ENCODE results near the gene HS6ST2.

The HS6ST2 gene

DNA sequence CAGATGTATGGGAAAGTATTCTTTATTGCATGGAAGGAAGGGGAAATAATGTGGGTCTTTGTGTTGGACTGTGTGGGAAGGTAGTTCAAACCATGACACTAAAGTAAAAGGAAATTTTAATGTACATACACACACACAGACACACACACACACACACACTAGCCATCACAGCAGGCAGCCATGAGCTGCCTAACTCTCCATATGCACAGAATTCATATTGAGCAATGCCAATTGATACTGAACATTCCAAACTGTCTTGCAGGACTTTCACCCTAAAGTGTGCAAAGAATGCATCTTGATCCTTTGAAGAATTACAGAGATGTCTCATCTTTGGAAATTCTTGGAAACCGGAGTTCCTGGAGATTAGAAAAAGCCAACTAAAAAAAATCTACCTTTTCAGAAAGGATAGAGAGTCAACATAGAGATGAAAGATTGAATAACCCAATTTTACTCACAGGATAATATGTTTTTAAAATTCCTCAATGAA, 349.0 kb downstream of the HS6ST2 start:
- Histone ChIP-seq H3K36me3 (ENCODE audit: insufficient read depth, low read length) (no peaks in the 10 kb centered on the region), H3K4me3 (ENCODE audit: low read depth in 1 of 2, low read length in 2 of 2) (no peak overlapping the region), H3K9ac (ENCODE audit: low read length) (no peak overlapping the region), H3K27ac (ENCODE audit: low read depth, low read length) (no peak overlapping the region), H3K4me1 (ENCODE audit: insufficient read depth, low read length) (no peaks in the 10 kb centered on the region), H3K27me3 (ENCODE audit: control insufficient read depth in 1 of 2, insufficient read depth in 2 of 2, low read length in 2 of 2) (no peaks in the 10 kb centered on the region), H3K9me3 (ENCODE audit: low read length) (no peaks in the 10 kb centered on the region)

DNA sequence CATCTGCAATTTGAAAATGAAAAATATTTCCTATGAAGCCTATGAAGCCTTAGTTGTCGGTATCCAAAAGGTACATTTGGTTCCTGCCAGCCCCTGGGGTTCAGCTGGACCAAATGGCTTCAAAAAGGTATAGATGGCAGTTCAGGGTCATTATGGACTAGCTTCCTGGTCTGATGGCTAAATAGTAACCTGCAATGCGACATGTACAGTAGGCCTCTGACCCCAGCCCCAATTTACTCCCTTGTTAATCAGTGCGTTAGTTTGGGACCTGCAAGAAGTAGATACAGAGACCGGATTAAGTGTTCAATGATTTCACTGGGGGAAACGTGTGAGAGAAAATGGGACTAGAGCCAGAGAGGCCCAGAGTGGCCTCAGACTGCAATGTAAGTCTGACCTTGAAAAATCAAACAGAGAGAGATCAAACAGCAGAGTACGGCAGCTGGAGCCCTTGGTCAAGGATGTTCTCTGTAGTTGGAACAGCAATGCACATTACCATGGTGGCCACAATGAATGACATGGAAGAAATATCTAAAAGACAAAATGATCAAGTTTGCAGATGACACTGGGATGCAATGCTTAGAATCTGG, 354.6 kb downstream of the HS6ST2 start:
- Histone ChIP-seq H3K4me3 (ENCODE audit: low read depth in 1 of 2, low read length in 2 of 2) (no peak overlapping the region), H3K27me3 (ENCODE audit: control insufficient read depth in 1 of 2, insufficient read depth in 2 of 2, low read length in 2 of 2) (peaks cover 0 to 11% of the 10 kb centered on the region in 2 donors), H3K36me3 (ENCODE audit: insufficient read depth, low read length) (no peaks in the 10 kb centered on the region), H3K9me3 (ENCODE audit: low read length) (no peaks in the 10 kb centered on the region), H3K27ac (ENCODE audit: low read depth, low read length) (no peak overlapping the region), H3K9ac (ENCODE audit: low read length) (no peak overlapping the region), H3K4me1 (ENCODE audit: insufficient read depth, low read length) (no peaks in the 10 kb centered on the region)

DNA sequence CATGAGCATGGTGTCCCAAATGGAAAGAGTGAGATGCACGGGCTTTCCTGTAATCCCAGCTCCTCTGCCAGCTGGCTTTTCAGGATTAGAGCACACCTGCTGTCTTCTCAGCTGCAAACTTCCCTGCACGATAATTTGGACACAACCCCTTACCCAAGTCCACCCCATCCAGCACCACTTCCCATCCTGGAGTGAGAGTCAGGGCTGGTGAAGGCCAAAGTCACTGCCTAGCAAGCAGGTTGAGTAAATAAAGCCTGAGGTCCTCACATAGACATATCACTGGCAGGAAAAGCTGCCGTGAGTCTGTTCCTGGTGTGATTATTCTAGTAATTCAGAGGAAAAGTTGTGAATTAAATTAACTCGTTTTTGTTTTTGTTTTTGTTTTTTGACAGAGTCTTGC, 355.7 kb downstream of the HS6ST2 start:
- no peak overlapping the region for H3K27ac ChIP-seq (ENCODE audit: low read depth, low read length)
- no peaks in the 10 kb centered on the region for H3K36me3 ChIP-seq (ENCODE audit: insufficient read depth, low read length)
- peaks cover 0 to 11% of the 10 kb centered on the region in 2 donors for H3K27me3 ChIP-seq (ENCODE audit: control insufficient read depth in 1 of 2, insufficient read depth in 2 of 2, low read length in 2 of 2)
- no peak overlapping the region for H3K9ac ChIP-seq (ENCODE audit: low read length)
- no peaks in the 10 kb centered on the region for H3K4me1 ChIP-seq (ENCODE audit: insufficient read depth, low read length)
- no peak overlapping the region for H3K4me3 ChIP-seq (ENCODE audit: low read depth in 1 of 2, low read length in 2 of 2)
- no peaks in the 10 kb centered on the region for H3K9me3 ChIP-seq (ENCODE audit: low read length)

- H3K9ac ChIP-seq (ENCODE audit: low read length), result no peak overlapping the region
- no peaks in the 10 kb centered on the region for H3K4me1 ChIP-seq (ENCODE audit: insufficient read depth, low read length)
- H3K36me3 ChIP-seq (ENCODE audit: insufficient read depth, low read length), result no peaks in the 10 kb centered on the region
- H3K27ac ChIP-seq (ENCODE audit: low read depth, low read length), result no peak overlapping the region
- no peak overlapping the region for H3K4me3 ChIP-seq (ENCODE audit: low read depth in 1 of 2, low read length in 2 of 2)
- peaks cover 0 to 6% of the 10 kb centered on the region in 2 donors for H3K27me3 ChIP-seq (ENCODE audit: control insufficient read depth in 1 of 2, insufficient read depth in 2 of 2, low read length in 2 of 2)
- H3K9me3 ChIP-seq (ENCODE audit: low read length), result no peaks in the 10 kb centered on the region
Measured at GRCh38 chrX:132594999-132595398, 363.4 kb downstream of the HS6ST2 start.

- H3K27ac ChIP-seq (ENCODE audit: low read depth, low read length), result no peak overlapping the region
- no peaks in the 10 kb centered on the region for H3K4me1 ChIP-seq (ENCODE audit: insufficient read depth, low read length)
- peaks cover 0 to 6% of the 10 kb centered on the region in 2 donors for H3K27me3 ChIP-seq (ENCODE audit: control insufficient read depth in 1 of 2, insufficient read depth in 2 of 2, low read length in 2 of 2)
- no peaks in the 10 kb centered on the region for H3K9me3 ChIP-seq (ENCODE audit: low read length)
- H3K4me3 ChIP-seq (ENCODE audit: low read depth in 1 of 2, low read length in 2 of 2), result no peak overlapping the region
- no peak overlapping the region for H3K9ac ChIP-seq (ENCODE audit: low read length)
- no peaks in the 10 kb centered on the region for H3K36me3 ChIP-seq (ENCODE audit: insufficient read depth, low read length)
Measured at GRCh38 chrX:132594129-132594528, 364.3 kb downstream of the HS6ST2 start.

DNA sequence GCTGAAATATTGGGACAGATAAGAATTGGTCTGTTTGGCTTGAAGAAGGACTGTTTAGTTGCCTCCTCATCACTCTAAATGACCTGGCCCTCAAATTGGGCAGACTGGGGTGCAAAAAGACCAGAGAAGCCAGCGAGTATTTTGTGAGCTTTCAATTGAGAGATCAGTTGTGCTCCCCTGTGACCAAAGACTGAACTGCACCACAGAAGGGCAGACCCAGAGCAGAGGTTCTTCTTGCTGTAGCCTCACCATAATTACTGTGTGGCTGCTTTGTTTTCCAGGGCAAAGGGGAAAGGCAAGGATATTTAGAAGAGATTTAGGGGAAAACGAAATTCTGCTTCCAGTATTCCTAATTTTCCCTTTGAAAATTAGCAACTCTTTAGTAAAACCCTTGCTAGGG, 365.5 kb downstream of the HS6ST2 start:
- H3K9me3 ChIP-seq (ENCODE audit: low read length), result no peaks in the 10 kb centered on the region

DNA sequence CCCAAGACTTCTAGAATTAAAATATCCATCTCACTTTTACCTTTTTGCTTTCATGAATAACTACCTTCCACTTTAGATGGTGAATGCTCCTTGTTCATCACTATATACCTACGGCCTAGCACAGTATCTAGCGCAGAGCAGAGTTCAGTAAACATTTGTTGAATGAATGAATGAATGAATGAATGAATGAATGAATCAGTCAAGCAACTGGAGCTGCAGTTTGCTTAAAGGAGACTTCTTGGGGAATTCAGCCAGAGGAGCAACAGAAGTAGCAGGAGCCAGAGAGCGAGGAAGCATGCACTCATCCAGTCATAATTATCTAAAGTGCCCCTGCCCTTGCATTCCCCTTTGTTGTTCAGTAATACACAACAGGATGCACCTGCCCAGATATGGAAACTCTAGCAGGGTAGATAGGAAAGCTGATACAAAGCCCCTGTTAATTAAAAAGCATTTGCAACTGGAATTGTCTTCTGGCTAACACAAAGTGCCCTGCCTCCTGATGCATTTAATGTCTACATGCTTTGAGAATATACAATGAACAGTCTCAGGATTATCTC, 366.6 kb downstream of the HS6ST2 start:
- Histone ChIP-seq H3K4me3 (ENCODE audit: low read depth in 1 of 2, low read length in 2 of 2) (no peak overlapping the region), H3K9me3 (ENCODE audit: low read length) (no peaks in the 10 kb centered on the region), H3K4me1 (ENCODE audit: insufficient read depth, low read length) (no peaks in the 10 kb centered on the region), H3K36me3 (ENCODE audit: insufficient read depth, low read length) (no peaks in the 10 kb centered on the region), H3K9ac (ENCODE audit: low read length) (no peak overlapping the region), H3K27me3 (ENCODE audit: control insufficient read depth in 1 of 2, insufficient read depth in 2 of 2, low read length in 2 of 2) (peaks cover 0 to 6% of the 10 kb centered on the region in 2 donors), H3K27ac (ENCODE audit: low read depth, low read length) (no peak overlapping the region)

More for the DNA sequence above, 365.5 kb downstream of the HS6ST2 start:
- Histone ChIP-seq H3K4me3 (ENCODE audit: low read depth in 1 of 2, low read length in 2 of 2) (no peak overlapping the region), H3K27ac (ENCODE audit: low read depth, low read length) (no peak overlapping the region), H3K9ac (ENCODE audit: low read length) (no peak overlapping the region), H3K36me3 (ENCODE audit: insufficient read depth, low read length) (no peaks in the 10 kb centered on the region), H3K4me1 (ENCODE audit: insufficient read depth, low read length) (no peaks in the 10 kb centered on the region), H3K27me3 (ENCODE audit: control insufficient read depth in 1 of 2, insufficient read depth in 2 of 2, low read length in 2 of 2) (peaks cover 0 to 6% of the 10 kb centered on the region in 2 donors)

DNA sequence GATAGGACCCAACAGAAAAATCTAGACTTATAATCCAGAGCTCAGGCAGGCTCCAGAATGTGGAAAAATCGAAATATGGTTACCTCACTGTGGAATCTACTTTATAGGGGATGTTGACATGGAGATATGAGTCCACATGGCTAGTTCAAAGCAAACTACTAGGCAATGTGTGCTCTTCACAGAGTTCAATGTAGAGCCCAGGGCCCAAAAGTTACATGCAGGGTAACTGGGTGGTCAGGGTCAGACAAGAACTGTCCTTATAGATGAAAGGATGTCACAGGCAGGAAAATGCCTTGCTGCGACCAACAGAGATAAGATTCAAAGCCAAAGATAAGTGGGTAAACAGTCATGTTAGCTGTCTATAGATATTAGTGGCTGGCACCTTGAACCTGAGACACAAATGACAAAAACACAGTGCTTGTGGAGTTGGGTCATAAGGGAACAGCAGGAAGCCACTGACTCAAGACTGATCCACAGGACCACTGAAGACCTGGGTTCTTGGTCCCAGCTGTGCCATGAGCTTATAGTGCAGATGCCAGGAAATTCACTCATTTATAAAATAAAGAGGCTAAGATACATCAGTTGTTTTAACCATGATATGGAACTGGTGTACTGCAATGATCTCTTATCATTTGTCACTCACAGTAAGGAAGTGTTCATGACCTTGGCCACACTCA, 367.9 kb downstream of the HS6ST2 start:
- peaks cover 4 to 8% of the 10 kb centered on the region in 2 donors for H3K27me3 ChIP-seq (ENCODE audit: control insufficient read depth in 1 of 2, insufficient read depth in 2 of 2, low read length in 2 of 2)
- no peak overlapping the region for H3K4me3 ChIP-seq (ENCODE audit: low read depth in 1 of 2, low read length in 2 of 2)
- no peak overlapping the region for H3K9ac ChIP-seq (ENCODE audit: low read length)
- H3K36me3 ChIP-seq (ENCODE audit: insufficient read depth, low read length), result no peaks in the 10 kb centered on the region
- H3K9me3 ChIP-seq (ENCODE audit: low read length), result no peaks in the 10 kb centered on the region
- H3K4me1 ChIP-seq (ENCODE audit: insufficient read depth, low read length), result no peaks in the 10 kb centered on the region
- no peak overlapping the region for H3K27ac ChIP-seq (ENCODE audit: low read depth, low read length)

DNA sequence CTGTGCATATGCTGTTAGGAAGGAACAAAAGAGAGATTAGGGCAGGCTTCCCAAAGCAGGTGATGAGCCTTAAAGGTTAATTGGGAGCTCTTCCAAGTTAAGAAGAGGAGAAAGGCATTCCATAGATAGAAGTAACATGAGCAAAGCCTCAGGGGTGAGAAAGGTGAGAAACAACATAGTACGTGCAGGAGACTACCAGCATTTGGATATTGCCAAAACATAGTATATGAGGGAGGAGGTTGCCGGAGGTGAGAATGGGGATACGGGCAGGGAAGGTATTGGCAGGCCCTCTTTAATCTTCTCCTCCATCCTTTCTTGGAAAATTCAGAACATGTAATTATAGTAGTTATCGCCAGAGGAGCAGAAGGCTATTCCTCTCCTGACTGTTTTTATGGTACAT, 373.5 kb downstream of the HS6ST2 start:
- no peak overlapping the region for H3K9ac ChIP-seq (ENCODE audit: low read length)
- no peak overlapping the region for H3K27ac ChIP-seq (ENCODE audit: low read depth, low read length)
- no peaks in the 10 kb centered on the region for H3K36me3 ChIP-seq (ENCODE audit: insufficient read depth, low read length)
- H3K9me3 ChIP-seq (ENCODE audit: low read length), result no peaks in the 10 kb centered on the region
- H3K4me1 ChIP-seq (ENCODE audit: insufficient read depth, low read length), result no peaks in the 10 kb centered on the region
- no peak overlapping the region for H3K4me3 ChIP-seq (ENCODE audit: low read depth in 1 of 2, low read length in 2 of 2)
- peaks cover 4 to 10% of the 10 kb centered on the region in 2 donors for H3K27me3 ChIP-seq (ENCODE audit: control insufficient read depth in 1 of 2, insufficient read depth in 2 of 2, low read length in 2 of 2)

DNA sequence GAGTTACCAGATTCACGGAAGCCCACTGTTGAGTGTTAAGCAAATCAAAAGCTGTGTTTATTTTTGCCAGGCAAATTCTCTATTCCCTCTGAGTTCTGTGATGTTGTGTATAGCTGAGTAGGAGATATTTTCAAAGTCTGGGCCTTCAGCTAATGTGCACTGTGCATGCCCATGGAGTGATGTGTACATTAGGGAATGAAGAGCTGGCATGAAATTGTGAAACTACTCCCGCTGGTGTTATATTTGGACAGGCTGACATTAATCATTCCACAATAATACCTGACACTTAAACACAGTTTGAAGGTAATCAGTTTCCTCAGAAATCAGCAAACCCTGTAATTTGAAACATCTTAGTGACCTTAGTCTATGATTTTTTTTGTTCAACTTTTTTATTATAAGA, 381.5 kb downstream of the HS6ST2 start:
- Histone ChIP-seq H3K36me3 (ENCODE audit: insufficient read depth, low read length) (no peaks in the 10 kb centered on the region), H3K4me3 (ENCODE audit: low read depth in 1 of 2, low read length in 2 of 2) (no peak overlapping the region), H3K27me3 (ENCODE audit: control insufficient read depth in 1 of 2, insufficient read depth in 2 of 2, low read length in 2 of 2) (peaks cover 0 to 5% of the 10 kb centered on the region in 2 donors), H3K4me1 (ENCODE audit: insufficient read depth, low read length) (no peaks in the 10 kb centered on the region), H3K9me3 (ENCODE audit: low read length) (no peaks in the 10 kb centered on the region), H3K27ac (ENCODE audit: low read depth, low read length) (no peak overlapping the region), H3K9ac (ENCODE audit: low read length) (no peak overlapping the region)

All from muscle layer of colon (tissue), 2 donors.